Retinal pigment epithelial cell (primary cell): ENCODE results near the gene GALNT18.

ENCODE experiments used
- DNase-seq: peaks from one replicate; pipeline ENCODE4 v3.0.0-alpha.2; 2010; ENCODE audit warnings: low read depth
- H3K4me3 ChIP-seq: 2 replicates; pipeline ENCODE4 v1.5.1; 2011; ENCODE audit warnings: mild to moderate bottlenecking, low read length, control low read depth, moderate library complexity
- CTCF ChIP-seq: conservative IDR thresholded peaks from 2 replicates; pipeline ENCODE4 v1.5.1; 2011; ENCODE audit warnings: low read depth, low read length, control low read depth, inconsistent platforms

Gene GALNT18

DNA sequence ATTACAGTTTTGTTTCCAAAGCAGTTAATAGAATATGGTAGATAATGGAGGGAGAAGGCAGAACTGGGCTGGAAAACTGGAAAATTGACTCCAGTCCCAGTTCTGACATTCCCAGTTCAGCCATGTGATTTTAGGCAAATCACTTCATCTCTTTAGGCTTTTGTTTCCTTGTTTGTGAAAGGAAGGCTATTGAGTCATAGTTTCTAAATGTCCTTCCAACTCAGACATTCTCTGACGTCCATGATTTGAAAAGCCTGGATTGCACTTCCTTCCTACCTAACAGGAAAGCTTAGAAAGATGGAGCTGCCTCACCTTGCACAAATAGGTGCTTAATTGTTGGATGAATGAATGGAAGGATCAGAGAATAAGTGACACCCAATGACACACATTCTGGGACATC, 19.8 kb upstream of the GALNT18 start:
- no peak for TF ChIP-seq CTCF
- H3K4me3 ChIP-seq, result no peak overlapping the region

DNA sequence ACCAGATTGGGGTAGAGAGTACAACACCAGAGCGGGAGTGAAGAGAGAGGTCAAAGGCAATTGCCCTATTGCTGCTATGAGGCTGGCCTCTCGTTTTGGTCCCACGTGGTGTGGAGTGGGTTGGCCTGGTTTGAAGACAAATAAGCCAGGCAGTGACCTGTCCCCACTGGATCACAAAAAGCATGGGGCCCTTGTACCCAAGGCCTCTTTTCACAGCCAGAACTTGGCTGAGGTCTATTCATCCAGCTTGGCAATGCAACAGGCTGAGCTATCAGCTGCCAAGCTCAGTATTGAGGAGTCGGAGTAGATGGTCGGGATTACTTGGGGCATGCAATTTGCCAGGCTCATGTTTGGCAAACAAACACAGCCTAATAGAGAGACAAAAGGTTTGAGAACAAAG, 19.2 kb upstream of the GALNT18 start:
- H3K4me3 ChIP-seq, result no peak overlapping the region
- TF ChIP-seq CTCF, result no peak
- DNase-seq, result no peak

More for the DNA sequence above, 19.8 kb upstream of the GALNT18 start:
- no peak for DNase-seq

DNA sequence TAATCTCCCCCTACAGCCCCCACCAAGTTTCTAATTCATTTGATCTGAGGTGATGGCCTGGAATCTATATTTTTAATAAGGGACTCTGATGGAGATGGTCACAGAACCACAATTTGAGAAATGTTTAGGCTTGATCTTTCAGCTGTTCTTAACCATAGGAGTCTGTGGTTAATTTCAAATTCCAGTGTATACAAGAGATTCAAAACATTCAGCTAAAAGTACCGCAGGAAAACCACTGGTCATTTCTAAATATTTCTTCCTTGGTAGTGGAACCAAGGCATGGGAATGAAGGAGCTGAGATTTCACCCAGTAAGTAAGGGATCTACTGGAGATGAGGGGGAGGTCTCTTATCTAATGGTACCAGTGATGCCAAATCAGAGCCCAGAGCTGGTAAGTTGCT, 18.3 kb upstream of the GALNT18 start:
- no peak for DNase-seq
- TF ChIP-seq CTCF, result no peak
- no peak overlapping the region for H3K4me3 ChIP-seq

GRCh38 chr11:11636671-11637070, 14.9 kb upstream of the GALNT18 start:
- DNase-seq, result no peak
- no peak overlapping the region for H3K4me3 ChIP-seq
- TF ChIP-seq CTCF, result no peak

GRCh38 chr11:11635443-11635842, 13.6 kb upstream of the GALNT18 start:
- no peak overlapping the region for H3K4me3 ChIP-seq
- DNase-seq, result no peak
- TF ChIP-seq CTCF, result no peak

GRCh38 chr11:11629368-11629767, 7.6 kb upstream of the GALNT18 start:
- no peak for TF ChIP-seq CTCF
- no peak overlapping the region for H3K4me3 ChIP-seq
- DNase-seq, result no peak

- TF ChIP-seq CTCF, result no peak
- DNase-seq, result no peak
- H3K4me3 ChIP-seq, result no peak overlapping the region
Observed at GRCh38 chr11:11628651-11629050, 6.8 kb upstream of the GALNT18 start.
